ENCODE measurements around the gene CDC23.

- no peak for TF ChIP-seq CTCF (IDR thresholded peaks at IDR 0.05; ENCODE audit: low read depth, low read length)
- TF ChIP-seq EZH2phosphoT487 (IDR thresholded peaks at IDR 0.05; ENCODE audit: low read depth) = no peak
These were observed 73.4 kb downstream of the CDC23 start for GRCh38 chr5:138139781-138140090.
